NCI-H774 (cell line): ENCODE data around the gene OPCML.
A peak's percentile ranks its signal among the peaks of the same experiment; 100 is the strongest.

Experiments
- DNase-seq: peaks from one replicate; lab custom pipeline; 2025; lab: John Stamatoyannopoulos, UW

OPCML gene

DNA sequence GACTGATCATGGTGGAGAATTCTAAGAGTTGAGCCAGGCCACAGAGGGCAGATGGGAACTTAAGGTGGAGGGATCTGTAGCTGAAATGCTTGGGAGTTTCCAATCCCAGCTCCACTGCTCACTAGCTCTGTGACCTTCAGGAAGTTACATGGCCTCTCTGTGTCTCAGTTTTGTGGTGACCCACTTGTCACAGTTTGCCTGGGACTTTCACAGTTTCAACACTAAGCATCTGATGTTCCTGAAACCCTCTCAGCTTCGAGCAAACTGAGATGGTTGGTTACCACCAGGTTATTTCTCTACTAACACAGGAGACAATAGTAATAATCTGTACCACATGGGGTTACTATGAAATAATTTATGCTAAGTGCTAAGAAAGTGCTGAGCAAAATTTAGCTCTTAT, 505.3 kb downstream of the OPCML start:
- DNase-seq, result no peak

DNA sequence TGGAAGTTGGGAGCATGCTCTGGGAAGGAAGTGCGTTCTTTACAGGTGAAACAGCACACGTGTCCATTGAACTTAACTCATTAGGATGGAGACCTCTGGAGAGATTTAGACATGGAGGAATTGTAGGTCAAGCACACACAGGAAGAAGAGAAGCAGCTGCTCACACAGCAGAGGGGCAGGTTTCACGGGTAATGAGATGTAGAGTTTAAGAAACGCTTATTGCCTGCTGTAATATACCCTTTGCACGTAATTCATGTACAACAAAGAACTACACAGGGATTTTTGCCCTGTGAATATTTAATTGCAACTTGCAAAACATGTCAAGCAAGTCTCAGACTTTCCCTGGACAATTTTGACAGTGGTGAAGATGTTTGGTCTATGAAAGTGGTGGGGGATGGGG, 508.0 kb downstream of the OPCML start:
- no peak for DNase-seq

DNA sequence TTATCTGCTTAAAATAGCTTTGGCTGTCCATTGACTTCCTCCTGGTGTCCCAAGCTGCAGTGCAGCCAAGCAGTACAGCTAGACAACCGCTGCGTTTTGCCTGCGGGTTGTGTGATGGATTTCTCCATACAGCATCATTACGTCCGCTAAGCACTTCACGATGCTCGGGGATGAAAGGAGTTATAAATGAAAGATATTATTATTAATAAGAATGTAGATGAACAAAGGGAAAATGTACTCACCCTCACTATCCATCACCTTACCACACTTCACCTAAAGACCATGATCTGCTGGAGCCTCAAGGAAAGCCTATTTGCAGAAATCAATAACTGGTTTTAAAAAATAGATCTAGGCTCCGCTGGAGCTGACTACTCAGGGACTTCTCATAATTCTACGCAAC, 509.1 kb downstream of the OPCML start:
- DNase-seq, result no peak

DNA sequence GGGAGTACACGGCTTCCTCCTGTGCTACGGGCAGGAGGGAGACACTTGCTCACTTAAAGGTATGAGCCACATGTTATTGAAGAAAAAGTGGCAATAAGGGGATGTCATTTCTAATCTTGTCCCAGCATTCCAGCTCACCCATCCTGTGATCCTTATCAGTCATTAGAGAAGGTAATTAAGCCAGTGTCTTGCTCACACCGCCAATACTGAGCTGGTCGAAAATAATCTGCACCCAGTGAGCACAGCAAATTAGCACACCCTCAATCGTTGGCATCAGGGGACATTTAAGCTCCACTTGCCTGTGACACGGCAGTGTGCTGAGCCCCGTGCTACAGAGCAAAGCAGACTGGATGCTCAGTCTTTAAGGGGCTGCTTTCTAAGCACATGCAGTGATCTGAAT, 510.7 kb downstream of the OPCML start:
- no peak for DNase-seq

DNA sequence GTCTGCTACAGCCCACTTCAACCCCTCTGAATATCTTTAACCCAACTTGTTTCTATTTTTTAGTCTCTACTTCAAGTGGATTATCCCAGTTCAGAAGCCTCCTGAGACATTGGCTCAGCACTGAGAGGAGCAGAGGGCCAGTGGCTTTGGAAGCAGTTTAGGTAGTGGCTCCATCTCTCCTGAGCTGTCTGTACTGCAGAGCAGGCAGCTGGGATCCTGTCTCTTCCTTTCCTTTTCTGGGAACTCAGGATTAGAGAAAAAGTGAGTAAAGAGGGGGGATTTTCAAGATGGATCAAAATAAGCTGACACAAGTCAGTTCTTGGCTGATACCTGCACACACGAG, 512.0 kb downstream of the OPCML start:
- no peak for DNase-seq

DNA sequence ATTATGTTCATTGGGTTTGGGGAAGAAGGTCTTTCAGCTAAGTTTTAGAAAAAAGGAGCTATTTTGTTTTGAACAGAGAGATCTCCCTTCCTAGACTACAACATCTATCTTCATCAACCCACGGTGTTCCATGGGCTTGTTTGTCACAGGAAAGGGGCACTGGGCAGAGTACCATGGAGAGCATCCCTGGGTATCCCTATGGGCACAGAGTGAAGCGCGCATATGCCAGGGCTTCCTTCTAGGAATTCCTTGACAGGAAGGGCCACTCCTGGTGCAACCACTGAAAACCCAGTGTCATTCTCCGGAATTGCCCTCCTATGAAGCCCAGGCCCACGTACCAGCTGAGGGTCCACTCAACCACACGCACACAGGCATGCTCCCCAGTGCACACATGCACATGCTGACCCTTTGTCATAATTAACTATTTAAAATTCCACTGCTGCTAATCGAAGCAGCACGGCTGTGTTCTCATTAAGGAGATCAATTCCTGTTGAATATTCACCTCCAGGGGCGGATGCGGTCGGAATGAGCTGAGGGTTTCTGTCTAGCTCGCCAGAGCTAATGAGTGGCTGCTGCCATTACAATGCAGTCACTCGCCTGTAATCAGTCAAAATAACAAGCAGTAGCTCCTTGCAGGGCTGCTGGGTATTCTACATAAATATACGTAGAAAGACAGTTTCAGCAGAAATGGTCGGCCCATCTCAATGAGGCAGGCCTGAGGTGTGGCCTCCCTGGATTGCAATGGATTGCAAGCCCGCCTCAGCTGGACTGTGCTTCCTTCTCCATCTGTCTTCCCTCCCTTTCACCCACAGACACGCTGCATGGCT, 512.5 kb downstream of the OPCML start:
- DNase-seq, result no peak

DNA sequence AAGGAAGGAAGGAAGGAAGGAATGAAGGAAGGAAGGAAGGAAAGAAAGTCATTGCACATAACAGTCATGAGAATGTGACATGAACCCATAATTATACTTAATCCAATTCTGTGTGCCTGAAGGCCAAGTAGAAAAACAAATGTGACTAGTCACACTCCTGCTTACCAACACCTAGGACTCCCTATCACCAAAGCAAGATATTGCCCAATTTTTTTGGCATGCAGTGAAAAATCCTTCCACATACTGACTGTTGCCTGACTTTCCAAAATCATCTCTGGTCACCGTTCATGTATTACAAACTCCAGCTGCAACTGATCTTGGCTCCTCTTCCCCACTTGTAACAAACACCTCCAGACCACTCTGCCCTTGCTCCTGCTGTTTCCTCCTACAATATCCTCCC, 516.8 kb downstream of the OPCML start:
- DNase-seq, result no peak

DNA sequence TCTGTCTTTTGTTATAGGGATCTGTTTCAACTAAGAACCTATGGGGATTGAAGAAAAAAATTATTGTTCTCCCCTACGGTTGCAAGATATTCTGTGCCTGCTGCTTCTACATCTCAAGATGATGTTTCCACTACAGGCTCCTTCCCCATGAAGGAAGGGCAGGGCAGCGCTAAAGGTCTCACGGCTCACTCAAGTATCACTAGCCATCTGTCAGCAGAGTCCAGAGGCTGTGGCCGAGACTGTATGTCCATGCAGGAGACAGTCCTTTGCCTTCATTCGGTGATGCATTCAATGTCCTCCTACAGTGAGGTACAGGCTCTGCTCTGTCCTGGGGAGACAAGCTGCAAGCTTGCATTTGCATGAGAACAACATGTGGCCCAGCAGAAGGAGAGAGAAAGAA, 518.0 kb downstream of the OPCML start:
- DNase-seq, result no peak

DNA sequence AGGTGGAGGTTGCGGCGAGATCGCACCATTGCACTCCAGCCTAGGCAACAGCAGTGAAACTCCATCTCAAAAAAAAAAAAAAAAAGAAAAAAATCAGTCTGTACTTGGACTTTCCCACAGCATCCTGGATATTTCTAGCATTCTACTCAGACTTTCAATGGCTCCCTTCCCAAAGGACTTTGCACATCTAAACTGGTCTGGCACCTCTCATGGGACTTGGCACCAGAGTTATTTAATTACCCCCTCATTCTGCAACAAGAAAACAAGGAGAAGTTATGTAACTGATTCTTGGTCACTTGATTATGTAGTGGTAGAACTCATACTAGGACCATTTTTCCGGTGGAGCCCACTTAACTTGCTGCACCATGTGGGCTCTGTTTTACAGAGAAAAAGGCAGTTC, 519.5 kb downstream of the OPCML start:
- DNase-seq, result no peak

DNA sequence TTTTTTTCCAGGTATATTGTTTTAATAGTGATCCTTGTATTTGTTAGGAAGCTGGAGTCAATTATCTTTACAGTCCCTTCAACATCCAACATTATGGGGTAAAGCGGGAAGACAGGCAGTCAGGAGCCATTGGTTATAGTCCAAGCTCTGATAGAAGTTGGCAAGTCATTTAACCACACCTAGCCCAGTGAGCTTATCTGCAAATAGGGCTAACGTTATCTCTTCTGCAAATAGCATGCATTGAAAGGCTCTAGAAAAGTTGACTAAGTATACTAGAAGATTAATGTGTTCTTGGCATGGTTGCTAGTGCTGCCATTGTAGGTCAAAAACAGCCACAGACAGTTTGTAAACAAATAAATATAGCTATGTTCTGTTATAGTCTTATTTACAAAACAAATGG, 520.7 kb downstream of the OPCML start:
- DNase-seq, result no peak

DNA sequence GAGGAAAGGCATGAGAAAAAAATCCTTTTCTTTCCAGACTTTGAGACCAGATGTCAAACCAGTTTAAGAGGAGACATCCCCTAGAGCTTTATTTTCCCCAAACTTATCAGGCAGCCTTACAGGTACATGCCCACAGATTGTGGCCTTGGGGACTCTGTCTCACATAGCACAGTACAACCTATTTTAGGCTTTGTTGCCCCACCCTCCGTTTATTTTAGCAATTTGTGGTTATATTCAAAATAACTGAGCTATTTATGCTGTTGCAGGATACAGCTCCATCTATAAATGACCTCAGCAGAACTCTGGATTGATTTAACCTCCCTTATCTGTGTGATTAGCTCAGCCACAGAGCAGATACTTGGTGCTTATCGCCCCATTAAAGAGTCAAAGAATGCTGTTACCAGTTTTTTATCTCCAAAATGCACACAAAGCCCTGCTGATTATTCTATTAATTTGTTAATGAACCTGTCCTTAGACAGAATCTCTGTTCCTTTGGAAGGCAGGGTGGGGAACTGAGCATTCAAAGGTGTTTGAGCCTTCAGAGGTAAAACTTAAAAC, 525.2 kb downstream of the OPCML start:
- no peak for DNase-seq

DNA sequence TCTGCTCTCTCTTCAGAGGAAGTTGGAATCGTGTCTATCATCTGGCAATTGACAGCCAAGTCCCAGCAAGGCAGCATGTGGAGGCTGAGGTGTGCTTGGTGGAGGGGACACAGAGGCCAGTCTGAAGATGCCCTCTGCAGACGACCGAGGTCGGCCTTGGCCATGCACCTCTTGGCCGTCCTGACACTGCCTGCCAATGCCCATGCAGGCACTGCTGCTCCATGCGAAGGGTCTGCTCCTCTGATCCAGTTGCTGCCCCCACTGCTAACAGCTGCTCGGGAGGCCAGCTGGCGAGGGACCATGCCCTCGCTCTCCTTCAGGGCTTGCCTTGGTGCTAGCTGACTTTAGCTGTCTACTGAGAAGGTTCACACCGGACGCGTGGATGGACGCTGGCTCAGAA, 527.9 kb downstream of the OPCML start:
- DNase-seq, result no peak

DNA sequence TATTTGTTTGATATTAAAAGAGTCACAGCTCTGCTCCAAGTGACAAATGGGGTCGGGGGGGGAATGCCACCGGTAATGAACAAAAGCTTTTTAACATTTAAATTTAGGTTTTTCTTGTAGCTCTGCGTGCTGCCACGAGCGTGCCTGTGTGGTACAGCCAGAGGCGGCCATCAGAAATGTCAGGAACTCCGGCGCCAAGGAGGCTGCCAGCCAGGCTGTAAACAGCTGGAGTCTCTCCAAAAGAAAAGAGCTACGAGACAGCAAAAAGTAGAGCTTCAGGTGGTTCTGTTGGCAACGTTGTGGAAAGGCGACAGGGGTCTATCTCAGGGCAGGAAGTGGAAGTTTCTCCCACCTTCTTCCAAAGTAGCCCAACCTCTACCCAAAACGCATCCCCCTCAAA, 532.8 kb downstream of the OPCML start:
- DNase-seq, result no peak

DNA sequence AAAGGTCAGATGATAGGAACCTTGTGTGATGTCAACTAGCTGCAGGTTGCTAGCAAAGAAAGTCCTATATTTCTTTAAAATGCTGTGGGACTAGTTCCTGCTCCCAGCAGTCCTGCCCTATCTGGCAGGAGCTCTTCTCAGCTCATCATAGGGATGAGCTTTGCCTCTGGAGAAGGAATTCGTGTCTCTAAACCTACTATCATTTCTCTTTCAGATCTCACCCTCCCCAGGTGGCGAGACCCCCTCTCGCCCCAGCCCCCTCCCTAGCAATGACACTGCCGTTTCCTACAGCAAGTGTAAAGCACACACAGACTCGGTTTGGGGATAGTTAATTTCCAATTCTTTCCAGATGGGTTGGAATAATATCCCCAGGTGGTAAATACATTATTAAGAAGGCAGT, 533.3 kb downstream of the OPCML start:
- DNase-seq, result no peak

DNA sequence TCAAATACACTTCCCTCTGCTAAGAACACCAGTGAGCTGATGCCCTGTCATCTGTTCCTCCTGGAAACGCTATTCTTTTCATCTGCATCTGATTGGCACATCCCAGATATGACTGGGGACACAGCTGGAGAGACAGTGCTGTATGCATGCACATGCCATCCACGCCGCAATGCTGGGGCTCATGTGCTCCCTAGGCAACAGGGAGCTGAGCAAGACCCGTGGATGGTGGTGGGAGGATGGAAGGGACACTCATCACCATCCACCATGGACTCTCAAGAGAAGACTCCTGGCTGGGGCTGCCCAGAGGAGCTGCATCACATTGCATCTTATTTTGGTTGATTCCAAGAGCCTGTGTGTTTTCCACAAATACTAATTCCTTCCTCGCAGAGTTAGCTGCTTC, 534.9 kb downstream of the OPCML start:
- DNase-seq, result no peak

DNA sequence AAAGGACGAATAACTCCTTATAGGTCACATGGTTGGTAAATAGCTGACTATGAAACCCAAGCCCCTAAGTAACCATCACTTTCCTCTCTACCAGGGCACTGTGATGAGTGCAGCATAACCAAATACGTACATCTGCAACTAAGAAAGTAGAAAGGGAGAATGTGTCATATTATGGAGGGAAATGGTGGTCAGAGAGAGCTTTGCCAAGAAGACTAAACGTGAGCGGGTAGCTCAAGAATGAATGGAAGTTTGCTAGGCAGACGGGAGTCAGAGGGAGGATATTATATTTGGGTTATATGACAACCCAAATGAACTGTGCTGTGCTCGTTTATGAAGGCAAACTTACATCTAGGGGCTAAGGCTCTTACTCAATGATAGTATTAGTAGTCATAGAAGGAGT, 537.3 kb downstream of the OPCML start:
- no peak for DNase-seq

DNA sequence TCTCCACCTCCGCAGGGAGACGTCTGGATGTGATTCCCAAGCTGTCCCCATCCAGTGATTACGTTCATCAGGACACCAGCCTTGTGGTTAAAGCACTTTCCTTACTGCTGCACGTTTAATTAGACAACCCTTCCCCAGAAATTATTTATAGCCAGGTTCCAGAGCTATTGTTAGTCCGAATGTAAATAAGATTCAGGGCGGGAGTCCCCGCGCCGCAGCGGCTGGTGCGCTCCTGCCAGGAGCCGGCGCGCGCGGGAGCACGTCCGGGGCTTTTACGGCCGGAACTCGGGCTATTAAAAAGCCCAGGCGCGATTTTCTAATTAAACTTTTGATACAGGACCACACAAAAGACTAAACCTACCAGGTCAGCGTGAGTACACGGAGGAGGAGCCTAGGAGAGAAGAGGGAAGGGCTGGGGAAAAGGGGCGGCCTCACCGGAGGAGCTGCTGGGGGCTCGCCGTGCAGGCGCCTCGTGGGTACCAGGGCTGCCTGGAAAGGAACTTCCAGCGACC, 538.3 kb downstream of the OPCML start:
- DNase-seq, result no peak

DNA sequence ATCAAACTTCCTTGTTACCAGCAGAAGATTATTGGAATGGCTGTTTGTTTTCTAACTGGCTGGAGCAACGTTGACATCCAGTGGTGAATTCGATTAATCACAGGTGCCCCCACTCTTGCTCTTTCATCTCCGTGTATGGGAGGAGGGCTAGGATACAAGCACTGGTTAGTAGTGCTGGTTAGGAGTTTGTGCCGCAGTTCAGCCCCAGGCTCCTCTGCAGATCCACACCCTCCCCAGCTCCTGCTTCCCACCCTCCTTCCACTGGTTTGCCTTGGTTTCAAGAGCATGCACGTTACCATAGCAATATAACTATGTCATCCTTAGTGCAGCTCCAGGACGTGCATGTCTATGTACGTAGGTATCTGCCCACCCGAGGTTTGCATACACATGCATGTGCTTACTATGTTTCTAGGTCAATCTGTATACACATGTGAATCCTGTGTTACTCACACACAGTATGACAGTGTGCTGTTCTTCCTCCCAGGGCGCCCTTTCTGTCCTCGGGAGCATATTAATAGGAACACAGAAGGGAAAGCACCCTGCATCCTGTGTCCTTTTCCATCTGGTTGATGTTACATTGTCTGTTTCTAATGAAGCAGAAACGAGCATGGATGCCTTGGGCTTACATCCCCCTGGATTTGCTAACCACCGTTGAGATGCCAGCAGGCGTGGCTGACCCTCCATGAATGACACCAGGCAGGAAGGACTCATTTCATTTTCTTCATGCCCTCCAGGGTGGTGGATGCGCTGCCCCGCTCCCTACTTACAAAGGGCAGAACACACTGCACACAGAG, 539.3 kb downstream of the OPCML start:
- peak; percentile 49 for DNase-seq

DNA sequence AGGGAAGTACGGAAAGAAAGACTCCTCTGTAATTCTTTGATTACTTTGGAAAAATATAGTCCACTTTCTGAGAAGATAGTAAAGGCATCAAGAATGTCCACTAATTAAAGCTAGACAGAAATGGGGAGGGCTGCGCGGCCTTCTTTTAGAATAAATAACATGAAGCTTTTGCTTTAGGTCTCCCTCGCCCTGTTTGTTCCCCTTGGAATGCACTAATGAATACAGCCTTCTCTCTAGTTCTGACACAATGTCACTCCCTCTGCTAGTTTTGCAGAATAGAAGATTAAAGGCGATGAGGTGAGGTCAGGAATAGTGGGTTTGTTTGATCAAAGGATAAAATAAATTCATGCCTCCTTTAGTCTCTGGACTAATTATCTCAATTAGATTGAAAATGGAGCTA, 543.9 kb downstream of the OPCML start:
- no peak for DNase-seq

DNA sequence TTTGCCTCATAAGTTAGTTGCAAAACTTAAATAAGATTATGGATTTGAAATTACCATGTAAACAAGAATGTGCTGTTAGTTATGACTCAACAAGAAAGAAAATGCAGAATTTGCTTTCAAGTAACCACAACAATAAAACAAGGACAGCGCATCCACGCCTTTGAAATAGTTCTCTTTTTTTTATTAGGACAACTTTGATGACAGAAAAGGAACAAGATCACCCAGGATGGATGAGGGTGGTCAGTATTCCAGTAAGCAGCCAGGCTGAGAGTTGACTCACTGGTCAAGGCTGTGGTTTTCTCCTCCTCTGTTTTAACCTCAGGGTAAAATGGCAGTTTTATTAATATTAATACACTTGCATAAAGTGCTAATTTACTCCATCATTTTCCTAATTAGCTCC, 544.4 kb downstream of the OPCML start:
- DNase-seq, result no peak

DNA sequence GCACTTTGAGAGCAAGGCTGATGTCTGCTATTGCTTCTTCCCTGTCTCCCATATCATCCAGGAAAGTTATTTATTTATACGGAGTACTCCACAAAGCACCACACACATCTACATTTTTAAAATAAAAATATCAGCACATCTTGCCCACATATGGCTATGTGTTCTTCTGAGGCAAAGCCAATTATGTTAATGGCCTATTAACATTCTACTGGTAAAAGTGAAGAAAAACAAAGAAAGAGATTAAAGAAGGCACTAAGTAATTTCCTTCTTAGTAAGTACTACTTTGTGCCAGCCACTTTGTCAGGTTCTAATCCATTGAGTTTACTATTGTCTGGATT, 548.7 kb downstream of the OPCML start:
- DNase-seq, result no peak

DNA sequence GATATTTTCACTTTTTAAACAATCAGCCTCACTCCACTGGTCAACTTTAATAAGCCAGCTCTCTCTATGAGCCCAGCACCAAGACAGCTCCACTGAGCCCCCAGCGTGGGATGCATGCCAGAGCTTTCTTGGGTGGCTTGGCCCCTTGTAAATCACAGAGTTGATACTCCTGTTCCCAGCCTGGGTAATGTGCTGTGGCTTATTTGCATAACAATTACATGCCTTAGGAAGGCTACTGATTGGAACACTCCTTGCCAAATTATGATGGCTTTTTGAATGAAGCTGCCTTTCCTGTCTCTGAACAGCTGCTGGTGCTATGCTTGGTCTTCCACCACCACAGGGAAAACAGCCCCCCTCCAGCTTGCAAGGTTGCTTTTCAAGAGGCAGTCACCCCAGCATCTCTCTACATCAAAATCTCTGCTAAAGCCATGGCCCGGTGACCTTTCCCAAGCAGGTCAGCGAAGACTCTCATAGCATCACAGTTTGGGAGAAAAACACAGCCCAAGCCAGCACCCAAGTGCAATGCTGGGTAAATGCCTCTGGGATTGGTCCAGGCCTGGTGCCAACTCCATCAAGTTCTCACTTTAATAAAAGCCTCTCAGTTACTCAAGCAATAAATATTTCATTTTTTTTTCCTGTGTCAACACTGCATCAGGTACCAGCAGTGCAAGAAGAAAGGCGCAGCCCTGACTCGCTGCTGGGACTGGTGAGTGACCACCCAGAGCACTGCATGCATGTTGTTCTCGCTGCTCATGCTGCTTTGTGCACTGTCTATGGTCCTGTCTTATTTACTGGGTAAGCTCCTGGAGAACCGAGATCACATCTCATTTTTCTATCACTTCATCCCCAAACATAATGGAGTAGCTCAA, 549.3 kb downstream of the OPCML start:
- DNase-seq, result no peak
